K562 (cell line): ENCODE data around the gene AFF3. TPM values are rescaled to one million over a fixed set of nuclear protein-coding genes. Genes with fewer than 3 reads are reported as not detected.

Experiments used
- EZH2 ChIP-seq: IDR thresholded peaks from 2 replicates; pipeline ENCODE4 v1.6.1; 2012; ENCODE audit warnings: low read depth, mild to moderate bottlenecking, inconsistent platforms, low read length, borderline replicate concordance
- HNRNPLL ChIP-seq: fragments of 200-400 bp; formaldehyde crosslinking; IDR thresholded peaks from 2 replicates; pipeline ENCODE4 v1.6.1; 2017; ENCODE audit warnings: low read length, low read depth, mild to moderate bottlenecking; ENCODE audit not compliant: poor library complexity, severe bottlenecking
- L3MBTL2 ChIP-seq: fragments of 450-650 bp; IDR thresholded peaks from 2 replicates; pipeline ENCODE4 v1.6.1; 2016; ENCODE audit warnings: mild to moderate bottlenecking, moderate library complexity
- NCOA4 ChIP-seq: fragments of 450-650 bp; IDR thresholded peaks from 2 replicates; pipeline ENCODE4 v1.6.1; 2018; ENCODE audit warnings: mild to moderate bottlenecking; ENCODE audit not compliant: partially characterized antibody
- POLR2AphosphoS2 ChIP-seq: IDR thresholded peaks from 2 replicates; pipeline ENCODE4 v1.6.1; 2012; ENCODE audit warnings: low read length, improper control_type of control experiment
- TARDBP ChIP-seq: fragments of 450-650 bp; IDR thresholded peaks from 2 replicates; pipeline ENCODE4 v1.6.1; 2016
- ZNF589 ChIP-seq: fragments of 200-800 bp; sonication (Bioruptor generic); IDR thresholded peaks from 2 replicates; pipeline ENCODE4 v1.6.1; 2016; ENCODE audit warnings: low read depth, missing genetic modification characterization, missing compliant biosample characterization
- polyA plus RNA-seq, 8 experiments: library from polyadenylated mRNA; depleted of rRNA in 4 of 8; stranded (reverse) in 5 of 8; unstranded in 3 of 8; fragments of >200 nt; fragmentation: Nextera tagmentation in 2 of 8; fragmentation: Illumina TruSeq in 1 of 8; extraction: Ambion mirVana in 2 of 8; extraction: Trizol in 1 of 8; gene quantifications; 2 replicates each; pipeline versions ENCODE4 v1.2.1 to v1.2.3, GENCODE V29; 2011 to 2014; ENCODE audit warnings: inconsistent platforms in 1 of 8, missing spikeins in 1 of 8
- total RNA-seq, 7 experiments: library from RNA; depleted of rRNA in 6 of 7; stranded (reverse); fragments of >200 nt in 6 of 7; fragmentation: Illumina TruSeq in 2 of 7; extraction: Trizol in 2 of 7; gene quantifications; 2 replicates each; pipeline versions ENCODE4 v1.2.1 to v1.2.3, GENCODE V29; 2011 to 2021; ENCODE audit warnings: low replicate concordance in 1 of 7
- TF ChIP-seq, protein P1 (sequence below), 2 experiments: fragments of 450-650 bp; IDR thresholded peaks; 2 replicates each; pipeline ENCODE4 v1.6.1; 2016; ENCODE audit warnings: mild to moderate bottlenecking in 2 of 2, borderline replicate concordance in 1 of 2, low read depth in 1 of 2, moderate library complexity in 1 of 2
- TF ChIP-seq, protein P2 (sequence below), 2 experiments: fragments of 250-450 bp in 1 of 2; fragments of 450-650 bp in 1 of 2; sonication (Bioruptor Pico) in 1 of 2; IDR thresholded peaks; 2 replicates each; pipeline versions ENCODE4 v1.6.1 to v1.8.0; 2016 to 2021; ENCODE audit warnings: mild to moderate bottlenecking in 2 of 2, moderate library complexity in 2 of 2, missing compliant biosample characterization in 1 of 2, missing genetic modification characterization in 1 of 2
- TF ChIP-seq, protein P3 (sequence below): fragments of 450-650 bp; formaldehyde crosslinking; IDR thresholded peaks from 2 replicates; pipeline ENCODE4 v1.4.0; 2020; ENCODE audit warnings: mild to moderate bottlenecking, moderate library complexity
- TF ChIP-seq, protein P4 (sequence below): sonication (generic); formaldehyde crosslinking; IDR thresholded peaks from 2 replicates; pipeline ENCODE4 v1.8.0; 2023; ENCODE audit warnings: mild to moderate bottlenecking, missing genetic modification reagents

Gene AFF3
- total and polyA plus RNA-seq, 9 of the 15 experiments (the other 6 are each of a cell fraction or from before 2014, with no cell fraction given) = 0.02 to 0.11 TPM; not detected in 7

DNA sequence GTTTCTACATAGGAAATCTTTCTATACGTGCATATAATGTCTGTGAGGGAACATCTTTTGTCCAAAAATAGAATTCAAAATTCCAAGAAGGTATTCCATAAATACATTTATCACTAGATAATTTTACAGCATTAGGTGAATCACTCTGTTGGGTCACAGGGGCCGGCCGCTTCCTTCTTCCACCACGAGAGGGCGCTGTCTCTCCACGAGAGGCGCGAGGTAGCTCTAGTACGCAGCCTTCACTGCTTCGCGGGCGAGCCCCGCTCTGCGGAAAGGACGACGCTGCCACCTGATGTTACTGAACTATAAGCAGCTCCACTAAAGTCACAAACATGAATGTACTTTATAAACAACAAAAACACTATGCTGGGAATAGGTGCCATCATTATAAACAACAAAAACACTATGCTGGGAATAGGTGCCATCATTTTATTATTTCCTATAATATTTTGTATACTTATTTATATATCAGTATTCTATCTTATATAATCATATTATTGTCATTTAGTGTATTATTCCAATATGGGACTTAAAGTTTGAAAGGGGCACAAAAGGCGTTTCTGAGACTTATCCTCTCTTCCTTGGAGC lies 583.2 kb downstream of the AFF3 start (continued):
- TF ChIP-seq NCOA4 = no peak
- TF ChIP-seq ZNF589 (CRISPR knock-in tag) = no peak
- TF ChIP-seq, protein P1, sequence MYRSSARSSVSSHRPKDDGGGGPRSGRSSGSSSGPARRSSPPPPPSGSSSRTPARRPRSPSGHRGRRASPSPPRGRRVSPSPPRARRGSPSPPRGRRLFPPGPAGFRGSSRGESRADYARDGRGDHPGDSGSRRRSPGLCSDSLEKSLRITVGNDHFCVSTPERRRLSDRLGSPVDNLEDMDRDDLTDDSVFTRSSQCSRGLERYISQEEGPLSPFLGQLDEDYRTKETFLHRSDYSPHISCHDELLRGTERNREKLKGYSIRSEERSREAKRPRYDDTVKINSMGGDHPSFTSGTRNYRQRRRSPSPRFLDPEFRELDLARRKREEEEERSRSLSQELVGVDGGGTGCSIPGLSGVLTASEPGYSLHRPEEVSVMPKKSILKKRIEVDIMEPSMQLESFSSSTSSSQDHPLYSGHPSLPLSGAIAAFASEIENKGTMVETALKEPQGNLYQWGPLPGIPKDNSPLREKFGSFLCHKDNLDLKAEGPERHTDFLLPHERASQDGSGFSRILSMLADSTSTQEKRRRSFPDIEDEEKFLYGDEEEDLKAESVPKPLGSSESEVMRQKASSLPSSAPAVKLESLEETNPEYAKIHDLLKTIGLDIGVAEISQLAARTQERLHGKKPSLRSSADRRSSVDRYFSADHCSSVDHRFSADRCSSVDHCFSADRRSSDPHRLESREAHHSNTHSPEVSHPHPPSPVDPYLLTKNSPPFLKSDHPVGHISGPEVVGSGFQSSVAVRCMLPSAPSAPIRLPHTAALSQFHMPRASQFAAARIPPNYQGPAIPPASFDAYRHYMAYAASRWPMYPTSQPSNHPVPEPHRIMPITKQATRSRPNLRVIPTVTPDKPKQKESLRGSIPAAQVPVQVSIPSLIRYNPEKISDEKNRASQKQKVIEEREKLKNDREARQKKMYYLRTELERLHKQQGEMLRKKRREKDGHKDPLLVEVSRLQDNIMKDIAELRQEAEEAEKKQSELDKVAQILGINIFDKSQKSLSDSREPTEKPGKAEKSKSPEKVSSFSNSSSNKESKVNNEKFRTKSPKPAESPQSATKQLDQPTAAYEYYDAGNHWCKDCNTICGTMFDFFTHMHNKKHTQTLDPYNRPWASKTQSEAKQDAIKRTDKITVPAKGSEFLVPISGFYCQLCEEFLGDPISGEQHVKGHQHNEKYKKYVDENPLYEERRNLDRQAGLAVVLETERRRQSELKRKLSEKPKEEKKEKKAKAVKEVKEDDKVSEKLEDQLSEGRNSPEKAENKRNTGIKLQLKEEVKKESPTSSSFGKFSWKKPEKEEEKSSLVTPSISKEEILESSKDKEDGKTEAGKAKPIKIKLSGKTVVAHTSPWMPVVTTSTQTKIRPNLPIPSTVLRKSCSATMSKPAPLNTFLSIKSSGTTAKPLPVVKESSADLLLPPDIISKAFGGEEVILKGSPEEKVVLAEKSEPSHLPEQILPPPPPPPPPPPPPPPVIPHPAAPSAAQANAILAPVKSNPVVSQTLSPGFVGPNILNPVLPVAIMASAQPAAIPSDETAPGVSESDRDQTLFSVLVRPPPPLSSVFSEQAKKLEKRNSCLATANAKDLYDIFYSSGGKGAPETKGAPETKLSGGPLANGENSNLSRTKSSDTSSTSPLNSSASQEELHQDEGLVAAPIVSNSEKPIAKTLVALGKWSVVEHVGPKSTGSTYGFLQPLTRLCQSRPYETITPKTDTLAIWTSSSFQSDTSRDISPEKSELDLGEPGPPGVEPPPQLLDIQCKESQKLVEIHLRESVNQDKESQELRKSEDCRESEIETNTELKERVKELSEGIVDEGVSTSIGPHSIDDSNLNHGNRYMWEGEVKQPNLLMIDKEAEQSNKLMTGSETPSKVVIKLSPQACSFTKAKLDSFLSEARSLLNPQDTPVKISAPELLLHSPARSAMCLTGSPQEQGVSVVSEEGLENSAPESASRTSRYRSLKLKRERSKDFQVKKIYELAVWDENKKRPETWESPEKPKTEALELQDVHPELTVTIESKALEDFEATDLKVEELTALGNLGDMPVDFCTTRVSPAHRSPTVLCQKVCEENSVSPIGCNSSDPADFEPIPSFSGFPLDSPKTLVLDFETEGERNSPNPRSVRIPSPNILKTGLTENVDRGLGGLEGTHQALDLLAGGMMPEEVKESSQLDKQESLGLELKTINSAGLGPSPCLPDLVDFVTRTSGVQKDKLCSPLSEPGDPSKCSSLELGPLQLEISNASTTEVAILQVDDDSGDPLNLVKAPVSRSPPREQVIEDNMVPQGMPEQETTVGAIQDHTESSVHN (IDR thresholded peaks at IDR 0.05; ENCODE audit: borderline replicate concordance in 1 of 2, low read depth in 1 of 2) = no peak
- TF ChIP-seq, protein P2, sequence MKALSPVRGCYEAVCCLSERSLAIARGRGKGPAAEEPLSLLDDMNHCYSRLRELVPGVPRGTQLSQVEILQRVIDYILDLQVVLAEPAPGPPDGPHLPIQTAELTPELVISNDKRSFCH (CRISPR knock-in tag; IDR thresholded peaks at IDR 0.05) = no peak
- TF ChIP-seq, protein P2 (tag; IDR thresholded peaks at IDR 0.05) = no peak
- TF ChIP-seq, protein P3, sequence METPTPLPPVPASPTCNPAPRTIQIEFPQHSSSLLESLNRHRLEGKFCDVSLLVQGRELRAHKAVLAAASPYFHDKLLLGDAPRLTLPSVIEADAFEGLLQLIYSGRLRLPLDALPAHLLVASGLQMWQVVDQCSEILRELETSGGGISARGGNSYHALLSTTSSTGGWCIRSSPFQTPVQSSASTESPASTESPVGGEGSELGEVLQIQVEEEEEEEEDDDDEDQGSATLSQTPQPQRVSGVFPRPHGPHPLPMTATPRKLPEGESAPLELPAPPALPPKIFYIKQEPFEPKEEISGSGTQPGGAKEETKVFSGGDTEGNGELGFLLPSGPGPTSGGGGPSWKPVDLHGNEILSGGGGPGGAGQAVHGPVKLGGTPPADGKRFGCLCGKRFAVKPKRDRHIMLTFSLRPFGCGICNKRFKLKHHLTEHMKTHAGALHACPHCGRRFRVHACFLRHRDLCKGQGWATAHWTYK (CRISPR knock-in tag) = no peak
- TF ChIP-seq HNRNPLL = no peak
- peak; percentile 16; the same call in 1 of the 2 replicates for TF ChIP-seq L3MBTL2
- TF ChIP-seq POLR2AphosphoS2 = no peak
- TF ChIP-seq EZH2 = no peak
- TF ChIP-seq TARDBP = no peak
- TF ChIP-seq, protein P4, sequence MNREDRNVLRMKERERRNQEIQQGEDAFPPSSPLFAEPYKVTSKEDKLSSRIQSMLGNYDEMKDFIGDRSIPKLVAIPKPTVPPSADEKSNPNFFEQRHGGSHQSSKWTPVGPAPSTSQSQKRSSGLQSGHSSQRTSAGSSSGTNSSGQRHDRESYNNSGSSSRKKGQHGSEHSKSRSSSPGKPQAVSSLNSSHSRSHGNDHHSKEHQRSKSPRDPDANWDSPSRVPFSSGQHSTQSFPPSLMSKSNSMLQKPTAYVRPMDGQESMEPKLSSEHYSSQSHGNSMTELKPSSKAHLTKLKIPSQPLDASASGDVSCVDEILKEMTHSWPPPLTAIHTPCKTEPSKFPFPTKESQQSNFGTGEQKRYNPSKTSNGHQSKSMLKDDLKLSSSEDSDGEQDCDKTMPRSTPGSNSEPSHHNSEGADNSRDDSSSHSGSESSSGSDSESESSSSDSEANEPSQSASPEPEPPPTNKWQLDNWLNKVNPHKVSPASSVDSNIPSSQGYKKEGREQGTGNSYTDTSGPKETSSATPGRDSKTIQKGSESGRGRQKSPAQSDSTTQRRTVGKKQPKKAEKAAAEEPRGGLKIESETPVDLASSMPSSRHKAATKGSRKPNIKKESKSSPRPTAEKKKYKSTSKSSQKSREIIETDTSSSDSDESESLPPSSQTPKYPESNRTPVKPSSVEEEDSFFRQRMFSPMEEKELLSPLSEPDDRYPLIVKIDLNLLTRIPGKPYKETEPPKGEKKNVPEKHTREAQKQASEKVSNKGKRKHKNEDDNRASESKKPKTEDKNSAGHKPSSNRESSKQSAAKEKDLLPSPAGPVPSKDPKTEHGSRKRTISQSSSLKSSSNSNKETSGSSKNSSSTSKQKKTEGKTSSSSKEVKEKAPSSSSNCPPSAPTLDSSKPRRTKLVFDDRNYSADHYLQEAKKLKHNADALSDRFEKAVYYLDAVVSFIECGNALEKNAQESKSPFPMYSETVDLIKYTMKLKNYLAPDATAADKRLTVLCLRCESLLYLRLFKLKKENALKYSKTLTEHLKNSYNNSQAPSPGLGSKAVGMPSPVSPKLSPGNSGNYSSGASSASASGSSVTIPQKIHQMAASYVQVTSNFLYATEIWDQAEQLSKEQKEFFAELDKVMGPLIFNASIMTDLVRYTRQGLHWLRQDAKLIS (CRISPR knock-in tag) = no peak
